ENCODE results near the gene BSDC1.

Gene BSDC1

GRCh38 chr1:32352831-32353383, 41.3 kb downstream of the BSDC1 start:
- peak overlapping the region; percentile 93 for H3K27ac ChIP-seq
- H3K27me3 ChIP-seq (ENCODE audit: insufficient read depth, low read depth, severe bottlenecking): no peaks in the 10 kb centered on the region
- no peak overlapping the region for H3K4me3 ChIP-seq (ENCODE audit: low read depth, low read length)
- no peak for DNase-seq
- no peaks in the 10 kb centered on the region for H3K36me3 ChIP-seq
- TF ChIP-seq CTCF (IDR thresholded peaks at IDR 0.05; ENCODE audit: low read depth, low read length): no peak
- H3K9me3 ChIP-seq (ENCODE audit: severe bottlenecking): peaks cover 6% of the 10 kb centered on the region

- Histone ChIP-seq H3K27ac (peak overlapping the region; percentile 93), H3K27me3 (ENCODE audit: insufficient read depth, low read depth, severe bottlenecking) (no peaks in the 10 kb centered on the region), H3K36me3 (no peaks in the 10 kb centered on the region), H3K9me3 (ENCODE audit: severe bottlenecking) (peaks cover 6% of the 10 kb centered on the region), H3K4me3 (ENCODE audit: low read depth, low read length) (peak overlapping the region; percentile 79)
- no peak for TF ChIP-seq CTCF (IDR thresholded peaks at IDR 0.05; ENCODE audit: low read depth, low read length)
- no peak for DNase-seq
These were observed 41.9 kb downstream of the BSDC1 start for GRCh38 chr1:32352239-32352745.

- 0 out of 2 replicates have a peak, but pooled peaks have one; percentile 21 for TF ChIP-seq CTCF (IDR thresholded peaks at IDR 0.05; ENCODE audit: low read depth, low read length)
- H3K27me3 ChIP-seq (ENCODE audit: insufficient read depth, low read depth, severe bottlenecking): no peaks in the 10 kb centered on the region
- H3K27ac ChIP-seq: peak overlapping the region; percentile 93
These were observed 42.6 kb downstream of the BSDC1 start for GRCh38 chr1:32351399-32352238.

GRCh38 chr1:32350785-32351398, 43.3 kb downstream of the BSDC1 start:
- Histone ChIP-seq H3K36me3 (no peaks in the 10 kb centered on the region), H3K4me3 (ENCODE audit: low read depth, low read length) (peak overlapping the region; percentile 60), H3K27ac (peak overlapping the region; percentile 93), H3K27me3 (ENCODE audit: insufficient read depth, low read depth, severe bottlenecking) (no peaks in the 10 kb centered on the region), H3K9me3 (ENCODE audit: severe bottlenecking) (peaks cover 6% of the 10 kb centered on the region)
- TF ChIP-seq CTCF (IDR thresholded peaks at IDR 0.05; ENCODE audit: low read depth, low read length): peak; percentile 47
- peak; percentile 81 for DNase-seq

More at GRCh38 chr1:32351399-32352238, 42.6 kb downstream of the BSDC1 start:
- peak overlapping the region; percentile 79 for H3K4me3 ChIP-seq (ENCODE audit: low read depth, low read length)
- peak; percentile 97 for DNase-seq
- H3K36me3 ChIP-seq: no peaks in the 10 kb centered on the region
- H3K9me3 ChIP-seq (ENCODE audit: severe bottlenecking): peaks cover 6% of the 10 kb centered on the region

GRCh38 chr1:32349211-32349708, 45.0 kb downstream of the BSDC1 start:
- no peaks in the 10 kb centered on the region for H3K27me3 ChIP-seq (ENCODE audit: insufficient read depth, low read depth, severe bottlenecking)
- no peak overlapping the region for H3K4me3 ChIP-seq (ENCODE audit: low read depth, low read length)
- DNase-seq: no peak
- H3K27ac ChIP-seq: no peak overlapping the region
- no peaks in the 10 kb centered on the region for H3K36me3 ChIP-seq
- H3K9me3 ChIP-seq (ENCODE audit: severe bottlenecking): peaks cover 6% of the 10 kb centered on the region
- TF ChIP-seq CTCF (IDR thresholded peaks at IDR 0.05; ENCODE audit: low read depth, low read length): no peak
